Activated CD8-positive, alpha-beta T cell treated with anti-CD3 and anti-CD28 coated beads for 36 hours (primary cell): ENCODE results near the gene PODXL2. TPM values are rescaled to one million over a fixed set of nuclear protein-coding genes. Genes with fewer than 3 reads are reported as not detected.

ENCODE experiments used
- ATAC-seq: fragments of 200-7000 bp; cut with Tn5 transposase; one replicate; pipeline ENCODE4 v1.10.0; 2021; ENCODE audit warnings: mild to moderate bottlenecking, moderate library complexity
- CTCF ChIA-PET: fragments of 350-600 bp; sonication (Branson Sonifier 250); formaldehyde crosslinking; loops from one replicate; lab custom pipeline; 2021; ENCODE audit warnings: antibody characterized with exemption; lab: Charles Lee
- POLR2A ChIA-PET: fragments of 350-600 bp; sonication (Branson Sonifier 250); formaldehyde crosslinking; loops from one replicate; lab custom pipeline; 2021; ENCODE audit warnings: antibody characterized with exemption; lab: Charles Lee
- DNase-seq: peaks from one replicate; pipeline ENCODE4 v3.0.0-alpha.2; 2020
- H3K27ac Mint-ChIP-seq: one replicate; pipeline ENCODE4 v1.8.0; 2021; ENCODE audit warnings: mild to moderate bottlenecking, mixed read lengths
- H3K27me3 Mint-ChIP-seq: one replicate; pipeline ENCODE4 v1.8.0; 2021; ENCODE audit warnings: mixed read lengths
- H3K36me3 Mint-ChIP-seq: one replicate; pipeline ENCODE4 v1.8.0; 2021; ENCODE audit warnings: low read depth, mixed read lengths
- H3K4me1 Mint-ChIP-seq: one replicate; pipeline ENCODE4 v1.8.0; 2021; ENCODE audit warnings: low read depth, mixed read lengths
- H3K4me3 Mint-ChIP-seq: one replicate; pipeline ENCODE4 v1.8.0; 2021; ENCODE audit warnings: mild to moderate bottlenecking, moderate library complexity, mixed read lengths
- H3K9me3 Mint-ChIP-seq: one replicate; pipeline ENCODE4 v1.8.0; 2021; ENCODE audit warnings: mixed read lengths
- intact Hi-C: fragments of 100-400 bp; cut with micrococcal nuclease; formaldehyde crosslinking; loops from one replicate; pipeline ENCODE4 v1.10.0; 2022
- total RNA-seq, 2 experiments: library from RNA; stranded (reverse); gene quantifications; one replicate each; pipeline ENCODE4 v1.2.3, GENCODE V29; 2021
- TF ChIP-seq, protein P1 (sequence below): fragments of 200-600 bp; IDR thresholded peaks from one replicate; pipeline ENCODE4 v1.8.0; 2022; ENCODE audit warnings: antibody characterized with exemption, mild to moderate bottlenecking

Gene PODXL2
- total RNA-seq, 2 experiments from 2014 or later = 1.1 to 1.3 TPM

DNA sequence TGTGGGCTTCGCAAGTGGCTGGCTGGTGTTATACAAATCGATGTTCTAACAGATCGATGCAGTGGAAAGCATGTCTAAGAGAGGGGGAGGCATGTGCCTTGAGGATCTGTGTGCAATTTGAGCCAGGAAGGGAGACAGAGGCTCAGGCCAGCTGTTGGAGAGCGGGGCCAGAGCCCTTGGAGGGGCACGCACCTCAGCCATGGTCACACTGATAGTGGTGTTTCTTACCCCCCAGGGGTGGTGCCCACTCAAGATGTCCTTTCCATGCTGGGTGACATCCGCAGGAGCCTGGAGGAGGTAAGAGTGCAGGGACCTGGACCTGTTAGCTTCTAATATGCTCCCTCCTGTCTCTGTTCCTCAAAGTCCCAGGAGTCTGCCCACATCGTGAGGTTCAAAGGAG lies 39.9 kb downstream of the PODXL2 start:
- H3K27ac Mint-ChIP-seq = no peak overlapping the region

DNA sequence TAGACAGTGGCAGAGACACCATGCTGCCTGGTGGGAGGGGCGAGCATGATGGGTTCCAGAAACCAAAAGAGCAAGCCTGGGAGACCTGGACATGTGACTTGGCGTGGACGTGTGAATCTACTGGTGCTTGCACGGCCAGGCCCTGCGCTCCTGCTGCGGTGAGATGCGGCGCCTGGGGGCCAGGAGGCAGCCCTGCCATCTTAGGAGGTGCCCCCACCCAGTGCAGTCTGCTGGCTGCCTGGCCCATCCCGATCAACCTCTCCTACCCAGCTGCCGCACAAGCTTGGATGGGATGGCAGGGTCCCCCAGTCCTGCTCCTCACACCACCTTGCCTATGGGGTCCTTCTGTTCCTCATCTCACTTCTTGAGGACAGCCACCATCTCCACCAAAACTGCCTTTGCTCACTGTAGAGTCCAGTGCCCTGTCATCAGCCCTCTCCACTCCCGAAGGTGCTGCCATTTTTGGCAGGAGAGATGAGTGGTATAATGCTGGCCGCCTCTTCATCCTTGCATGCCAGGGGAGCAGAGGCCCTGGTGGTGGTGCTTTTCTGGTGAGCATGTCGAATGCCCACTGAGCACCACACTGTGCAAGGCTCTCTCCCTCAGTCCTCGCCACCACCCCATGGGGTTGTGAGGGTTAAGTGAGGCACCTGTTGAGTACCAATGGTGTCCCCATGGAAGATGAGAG lies 40.7 kb downstream of the PODXL2 start:
- POLR2A ChIA-PET = no interaction called here
- DNase-seq (no peak), ATAC-seq (no peak)
- no peaks in the 10 kb centered on the region for H3K27me3 Mint-ChIP-seq
- no peaks in the 10 kb centered on the region for H3K9me3 Mint-ChIP-seq
- no peak overlapping the region for H3K4me3 Mint-ChIP-seq
- H3K4me1 Mint-ChIP-seq = peaks cover 14% of the 10 kb centered on the region
- TF ChIP-seq, protein P1, sequence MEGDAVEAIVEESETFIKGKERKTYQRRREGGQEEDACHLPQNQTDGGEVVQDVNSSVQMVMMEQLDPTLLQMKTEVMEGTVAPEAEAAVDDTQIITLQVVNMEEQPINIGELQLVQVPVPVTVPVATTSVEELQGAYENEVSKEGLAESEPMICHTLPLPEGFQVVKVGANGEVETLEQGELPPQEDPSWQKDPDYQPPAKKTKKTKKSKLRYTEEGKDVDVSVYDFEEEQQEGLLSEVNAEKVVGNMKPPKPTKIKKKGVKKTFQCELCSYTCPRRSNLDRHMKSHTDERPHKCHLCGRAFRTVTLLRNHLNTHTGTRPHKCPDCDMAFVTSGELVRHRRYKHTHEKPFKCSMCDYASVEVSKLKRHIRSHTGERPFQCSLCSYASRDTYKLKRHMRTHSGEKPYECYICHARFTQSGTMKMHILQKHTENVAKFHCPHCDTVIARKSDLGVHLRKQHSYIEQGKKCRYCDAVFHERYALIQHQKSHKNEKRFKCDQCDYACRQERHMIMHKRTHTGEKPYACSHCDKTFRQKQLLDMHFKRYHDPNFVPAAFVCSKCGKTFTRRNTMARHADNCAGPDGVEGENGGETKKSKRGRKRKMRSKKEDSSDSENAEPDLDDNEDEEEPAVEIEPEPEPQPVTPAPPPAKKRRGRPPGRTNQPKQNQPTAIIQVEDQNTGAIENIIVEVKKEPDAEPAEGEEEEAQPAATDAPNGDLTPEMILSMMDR = no peak
- CTCF ChIA-PET = interaction anchor here (2.4 kb wide), 1 partner anchor 18 kb away, joined by 8 read pairs; no protein-coding TSS in a partner anchor
- H3K27ac Mint-ChIP-seq = no peak overlapping the region
- H3K36me3 Mint-ChIP-seq = no peaks in the 10 kb centered on the region
- intact Hi-C loops = no loop called here

More for the DNA sequence above, 39.9 kb downstream of the PODXL2 start:
- ATAC-seq (no peak), DNase-seq (no peak)
- Mint-ChIP-seq H3K4me3 (no peak overlapping the region), H3K4me1 (peaks cover 7% of the 10 kb centered on the region), H3K27me3 (no peaks in the 10 kb centered on the region), H3K9me3 (no peaks in the 10 kb centered on the region), H3K36me3 (no peaks in the 10 kb centered on the region)
- TF ChIP-seq, protein P1 = no peak
- POLR2A ChIA-PET = no interaction called here
- intact Hi-C loops = no loop called here
- CTCF ChIA-PET = interaction anchor here (1.1 kb wide), 1 partner anchor 94 kb away, joined by 3 read pairs; no protein-coding TSS in a partner anchor

DNA sequence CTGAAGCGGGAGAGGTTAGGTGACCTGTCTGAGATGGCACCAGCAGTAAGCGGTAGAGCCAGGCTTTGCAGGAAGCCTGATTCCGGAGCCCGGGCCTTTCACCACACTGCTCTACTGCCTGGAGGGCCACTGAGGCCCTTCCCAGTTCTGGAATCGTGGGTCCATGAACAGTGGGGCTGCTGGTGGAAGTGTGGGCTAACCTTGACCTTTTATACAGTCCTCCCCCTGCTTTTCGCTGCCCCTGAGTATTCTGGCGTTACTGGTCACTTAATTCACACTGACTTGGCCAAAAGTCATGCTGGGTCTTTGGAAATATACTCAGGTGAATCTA lies 41.2 kb downstream of the PODXL2 start:
- Mint-ChIP-seq H3K36me3 (no peaks in the 10 kb centered on the region), H3K27me3 (no peaks in the 10 kb centered on the region), H3K27ac (no peak overlapping the region), H3K4me1 (peaks cover 16% of the 10 kb centered on the region), H3K9me3 (no peaks in the 10 kb centered on the region), H3K4me3 (no peak overlapping the region)
- intact Hi-C loops = no loop called here
- TF ChIP-seq, protein P1 = no peak
- DNase-seq (no peak), ATAC-seq (no peak)
- CTCF ChIA-PET = interaction anchor here (2.4 kb wide), 1 partner anchor 18 kb away, joined by 8 read pairs; no protein-coding TSS in a partner anchor
- POLR2A ChIA-PET = no interaction called here

DNA sequence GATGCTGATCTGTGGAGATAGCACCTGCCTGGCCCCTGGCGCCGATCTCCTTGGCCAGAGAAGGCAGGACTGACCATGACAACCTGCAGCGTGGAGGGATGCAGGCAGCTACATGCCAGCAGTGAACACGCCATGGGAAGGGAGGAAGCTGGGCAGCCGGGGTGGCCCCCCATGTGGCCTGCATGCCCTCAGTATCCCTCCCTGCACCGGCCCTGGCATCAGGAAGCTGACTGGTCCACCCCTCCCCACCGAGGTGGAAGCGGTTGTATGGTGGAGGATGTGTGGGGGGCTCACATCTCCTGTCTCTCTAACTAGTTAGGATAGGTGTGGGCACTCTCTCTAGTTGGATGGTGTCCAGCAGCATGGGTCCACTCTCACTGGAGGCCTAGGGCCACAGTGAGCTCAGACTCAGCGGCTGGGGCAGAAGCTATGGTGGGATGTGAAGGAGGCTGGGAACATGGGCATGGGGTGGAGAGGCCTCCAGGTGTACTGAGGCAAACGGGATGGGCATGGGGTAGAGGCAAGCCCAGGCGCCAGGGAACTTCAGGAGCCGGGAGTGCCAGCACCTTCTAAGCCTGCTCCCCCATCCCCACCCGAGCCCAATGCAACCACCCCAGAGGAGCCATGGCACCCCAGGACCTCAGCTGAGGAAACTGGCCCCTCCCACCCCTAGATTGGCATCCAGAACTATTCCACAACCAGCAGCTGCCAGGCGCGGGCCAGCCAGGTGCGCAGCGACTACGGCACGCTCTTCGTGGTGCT lies 42.0 kb downstream of the PODXL2 start:
- POLR2A ChIA-PET = interaction anchor here (0.9 to 1.5 kb wide), 4 partner anchors 8 to 338 kb away, joined by 3 to 5 read pairs (median 3); no protein-coding TSS in a partner anchor
- TF ChIP-seq, protein P1 = no peak
- H3K9me3 Mint-ChIP-seq = no peaks in the 10 kb centered on the region
- ATAC-seq (no peak), DNase-seq (no peak)
- no peaks in the 10 kb centered on the region for H3K27me3 Mint-ChIP-seq
- peaks cover 19% of the 10 kb centered on the region for H3K4me1 Mint-ChIP-seq
- H3K36me3 Mint-ChIP-seq = no peaks in the 10 kb centered on the region
- CTCF ChIA-PET = interaction anchor here (1.1 to 2.4 kb wide), 2 partner anchors 19 to 96 kb away, joined by 4 to 8 read pairs; no protein-coding TSS in a partner anchor
- intact Hi-C loops = no loop called here
- H3K27ac Mint-ChIP-seq = peak overlapping the region; percentile 98
- peak overlapping the region; percentile 89 for H3K4me3 Mint-ChIP-seq
